ENCODE results near the gene RBM6.

GRCh38 chr3:50126287-50127211 is 186.6 kb downstream of the RBM6 start:
- TF ChIP-seq CTCF (IDR thresholded peaks at IDR 0.05) (no peak), MAX (CRISPR knock-in tag; IDR thresholded peaks at IDR 0.05) (no peak), ZBTB21 (CRISPR knock-in tag; IDR thresholded peaks at IDR 0.05; ENCODE audit: borderline replicate concordance) (no peak), STAT6 (CRISPR knock-in tag; conservative IDR thresholded peaks at IDR 0.05; ENCODE audit: low read depth) (no peak), HMGXB4 (CRISPR knock-in tag; IDR thresholded peaks at IDR 0.05) (0 out of 2 replicates have a peak, but pooled peaks have one; percentile 15), KAT7 (CRISPR knock-in tag; IDR thresholded peaks at IDR 0.05; ENCODE audit: borderline replicate concordance) (no peak), USF2 (CRISPR knock-in tag; IDR thresholded peaks at IDR 0.05) (no peak)
